Activated T-helper 2 cell treated with anti-CD3 and anti-CD28 coated beads, Interferon-gamma antibody, Interleukin-2, Interleukin-4, amounts not matched to agents 10 μg/mL and 5 μg/mL and 100 μg/mL, durations not matched to agents 14 hours and 24 hours and 36 hours (primary cell): ENCODE data around the gene PTPA. TPM values are rescaled to one million over a fixed set of nuclear protein-coding genes. Genes with fewer than 3 reads are reported as not detected.

Experiments
- DNase-seq: peaks from one replicate; pipeline ENCODE4 v3.0.0; 2021; ENCODE audit warnings: low spot score
- H3K27ac Mint-ChIP-seq: one replicate; pipeline ENCODE4 v1.8.0; 2021; ENCODE audit warnings: mixed read lengths
- H3K27me3 Mint-ChIP-seq: one replicate; pipeline ENCODE4 v1.8.0; 2021; ENCODE audit warnings: low read depth, mixed read lengths
- H3K36me3 Mint-ChIP-seq: one replicate; pipeline ENCODE4 v1.8.0; 2021; ENCODE audit warnings: low read depth, mixed read lengths
- H3K4me1 Mint-ChIP-seq: one replicate; pipeline ENCODE4 v1.8.0; 2021; ENCODE audit warnings: low read depth, mixed read lengths
- H3K4me3 Mint-ChIP-seq: one replicate; pipeline ENCODE4 v1.8.0; 2021; ENCODE audit warnings: low read depth, mild to moderate bottlenecking, moderate library complexity, mixed read lengths
- H3K9me3 Mint-ChIP-seq: one replicate; pipeline ENCODE4 v1.8.0; 2021; ENCODE audit warnings: mixed read lengths
- intact Hi-C: fragments of 100-400 bp; cut with micrococcal nuclease; formaldehyde crosslinking; loops from one replicate; pipeline ENCODE4 v1.15.1; 2023
- total RNA-seq: library from RNA; stranded (reverse); gene quantifications from 2 replicates; pipeline ENCODE4 v1.2.3, GENCODE V29; 2022

Gene PTPA
- total RNA-seq, 1 donor from 2014 or later, result 106 TPM

DNA sequence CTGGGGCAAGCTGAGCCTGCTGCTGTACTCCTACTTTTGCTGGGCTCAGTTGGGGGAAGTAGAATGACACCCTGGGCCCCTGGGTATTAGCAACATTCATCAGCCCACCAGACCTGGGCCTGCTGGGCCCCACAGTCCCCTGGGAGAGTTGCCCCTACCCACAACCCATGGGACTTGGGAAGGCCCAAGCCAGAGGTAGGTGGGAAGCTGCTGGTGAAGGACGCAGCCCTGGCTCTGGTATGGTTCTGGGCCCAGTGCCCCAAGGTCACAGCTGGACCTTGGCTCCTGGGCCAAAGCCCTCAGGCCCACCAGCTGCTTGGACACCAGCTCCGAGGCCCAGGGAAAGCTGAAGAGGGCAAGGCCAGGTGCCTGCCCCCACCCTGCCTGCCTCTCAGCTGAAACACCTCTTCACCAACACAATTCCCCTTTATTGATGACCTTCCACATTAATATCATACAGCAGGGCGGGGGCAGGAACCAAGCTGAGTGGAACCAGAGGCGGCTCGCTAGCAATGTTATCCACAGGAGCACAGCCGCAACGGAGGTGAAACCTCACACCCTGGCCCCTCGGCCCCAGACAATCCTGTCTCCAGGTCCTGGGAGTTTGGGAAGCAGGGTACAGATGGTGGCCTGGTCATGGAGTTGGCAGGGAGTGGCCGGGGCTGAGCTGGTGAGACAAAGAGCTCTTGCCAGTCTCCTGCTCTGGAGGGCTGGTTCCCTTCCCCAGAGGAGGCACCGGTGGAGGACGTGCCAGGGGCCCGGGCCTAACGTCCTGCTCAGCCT, 16.6 kb upstream of the PTPA start:
- H3K36me3 Mint-ChIP-seq, result peaks cover 6% of the 10 kb centered on the region
- no peaks in the 10 kb centered on the region for H3K4me1 Mint-ChIP-seq
- no peak overlapping the region for H3K4me3 Mint-ChIP-seq
- H3K27ac Mint-ChIP-seq, result no peak overlapping the region
- DNase-seq, result no peak
- no peaks in the 10 kb centered on the region for H3K9me3 Mint-ChIP-seq
- no peaks in the 10 kb centered on the region for H3K27me3 Mint-ChIP-seq
- intact Hi-C loops, result no loop called here

DNA sequence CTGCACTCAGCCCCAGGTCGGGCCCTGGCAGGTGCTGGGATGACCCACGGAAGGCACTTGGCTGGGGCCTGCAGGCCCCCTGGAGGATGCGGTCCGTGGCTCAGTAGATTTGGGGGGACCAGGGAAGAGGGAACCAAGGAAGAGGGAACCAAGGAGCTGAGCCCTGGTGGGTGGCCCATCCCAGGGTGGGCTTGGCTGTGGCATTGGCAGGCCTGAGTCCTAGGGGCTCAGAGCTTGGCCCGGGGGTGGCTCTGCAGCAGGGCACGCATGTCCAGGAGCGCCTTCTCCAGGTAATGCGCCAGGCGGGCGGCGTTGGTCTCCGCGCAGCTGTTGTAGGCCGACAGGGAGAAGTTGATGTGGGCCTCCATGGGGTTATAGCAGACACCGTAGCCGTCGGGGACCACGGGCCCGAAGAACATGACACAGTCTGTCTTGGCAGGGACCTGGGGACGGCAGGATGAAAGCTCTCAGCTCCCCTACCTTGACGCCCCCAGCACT, 16.0 kb upstream of the PTPA start:
- Mint-ChIP-seq H3K27me3 (no peaks in the 10 kb centered on the region), H3K4me1 (no peaks in the 10 kb centered on the region), H3K4me3 (no peak overlapping the region), H3K36me3 (no peaks in the 10 kb centered on the region), H3K9me3 (no peaks in the 10 kb centered on the region), H3K27ac (no peak overlapping the region)
- intact Hi-C loops, result no loop called here
- no peak for DNase-seq

DNA sequence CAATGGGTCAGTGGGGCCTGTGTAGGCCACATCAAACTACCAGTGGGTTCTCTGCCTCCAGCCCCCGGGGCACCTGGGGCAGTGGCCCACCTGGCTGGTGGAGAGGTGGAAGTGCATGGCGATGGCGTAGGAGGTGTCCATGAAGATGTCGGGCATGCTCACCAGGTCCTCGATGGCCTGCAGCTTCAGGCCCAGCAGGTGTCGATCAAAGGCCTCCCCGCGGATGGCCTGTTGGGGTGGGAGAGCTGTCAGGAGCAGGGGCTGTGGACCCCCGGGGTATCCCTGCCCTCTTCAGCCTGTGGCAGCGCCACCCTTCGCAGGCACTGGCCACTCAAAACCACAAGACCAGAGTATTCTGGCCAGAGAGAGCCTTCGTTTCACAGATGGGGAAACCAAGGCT, 15.3 kb upstream of the PTPA start:
- H3K27me3 Mint-ChIP-seq, result no peaks in the 10 kb centered on the region
- intact Hi-C loops, result no loop called here
- no peak overlapping the region for H3K27ac Mint-ChIP-seq
- H3K36me3 Mint-ChIP-seq, result no peaks in the 10 kb centered on the region
- no peak for DNase-seq
- H3K4me3 Mint-ChIP-seq, result no peak overlapping the region
- H3K4me1 Mint-ChIP-seq, result no peaks in the 10 kb centered on the region
- no peaks in the 10 kb centered on the region for H3K9me3 Mint-ChIP-seq

DNA sequence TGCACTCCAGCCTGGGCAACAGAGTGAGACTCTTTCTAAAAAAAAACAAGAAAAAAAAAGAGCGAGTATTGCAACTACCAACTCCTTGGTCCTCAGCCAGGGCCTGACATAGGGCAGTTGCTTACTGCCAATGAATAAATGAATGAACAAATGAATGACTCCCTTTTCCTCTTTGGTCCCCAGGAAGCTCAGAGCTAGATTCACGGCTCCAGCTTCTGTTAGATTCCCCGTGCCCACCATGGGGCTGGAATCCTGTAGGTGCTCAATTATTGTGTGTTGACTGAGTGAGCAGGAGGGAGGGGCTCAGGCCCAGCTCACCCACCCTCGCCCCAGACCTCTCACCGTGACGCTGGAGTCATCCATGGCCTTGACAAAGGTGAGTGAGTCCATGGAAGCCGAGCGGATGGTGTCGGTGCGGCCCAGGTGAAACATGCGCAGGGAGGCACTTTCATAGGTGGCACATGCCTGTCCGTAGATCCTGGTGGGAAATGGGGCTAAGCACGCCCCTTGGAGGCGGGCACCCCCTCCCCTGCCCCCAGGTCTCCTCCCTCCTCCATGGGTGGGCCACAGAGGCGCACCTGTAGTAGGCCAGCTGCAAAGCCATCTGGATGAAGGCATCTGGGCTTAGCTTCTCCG, 13.4 kb upstream of the PTPA start:
- no peak for DNase-seq
- Mint-ChIP-seq H3K27ac (no peak overlapping the region), H3K4me1 (no peaks in the 10 kb centered on the region), H3K27me3 (no peaks in the 10 kb centered on the region), H3K9me3 (no peaks in the 10 kb centered on the region), H3K4me3 (no peak overlapping the region), H3K36me3 (no peaks in the 10 kb centered on the region)
- intact Hi-C loops, result no loop called here

DNA sequence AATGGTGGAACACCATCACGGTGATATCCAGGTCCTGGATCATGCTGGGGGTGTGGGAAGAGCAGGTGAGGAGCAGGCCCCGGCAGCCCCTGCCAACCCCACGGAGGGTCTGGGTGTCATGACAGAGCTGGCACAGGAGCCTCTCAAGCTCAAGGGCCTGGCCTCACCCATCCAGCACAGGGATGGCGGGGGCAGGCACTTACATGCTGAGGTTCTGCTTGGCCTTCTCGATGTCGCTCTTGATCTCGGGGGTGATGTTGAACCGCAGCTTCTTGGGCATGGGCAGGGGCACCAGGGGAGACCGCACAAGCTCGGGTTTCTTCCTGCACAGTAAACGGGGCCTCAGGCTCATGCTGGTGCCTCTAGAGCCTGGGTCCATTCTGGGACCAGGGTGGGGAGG, 12.9 kb upstream of the PTPA start:
- H3K36me3 Mint-ChIP-seq, result no peaks in the 10 kb centered on the region
- no peak overlapping the region for H3K27ac Mint-ChIP-seq
- intact Hi-C loops, result no loop called here
- no peak overlapping the region for H3K4me3 Mint-ChIP-seq
- no peaks in the 10 kb centered on the region for H3K4me1 Mint-ChIP-seq
- DNase-seq, result no peak
- H3K27me3 Mint-ChIP-seq, result no peaks in the 10 kb centered on the region
- no peaks in the 10 kb centered on the region for H3K9me3 Mint-ChIP-seq

DNA sequence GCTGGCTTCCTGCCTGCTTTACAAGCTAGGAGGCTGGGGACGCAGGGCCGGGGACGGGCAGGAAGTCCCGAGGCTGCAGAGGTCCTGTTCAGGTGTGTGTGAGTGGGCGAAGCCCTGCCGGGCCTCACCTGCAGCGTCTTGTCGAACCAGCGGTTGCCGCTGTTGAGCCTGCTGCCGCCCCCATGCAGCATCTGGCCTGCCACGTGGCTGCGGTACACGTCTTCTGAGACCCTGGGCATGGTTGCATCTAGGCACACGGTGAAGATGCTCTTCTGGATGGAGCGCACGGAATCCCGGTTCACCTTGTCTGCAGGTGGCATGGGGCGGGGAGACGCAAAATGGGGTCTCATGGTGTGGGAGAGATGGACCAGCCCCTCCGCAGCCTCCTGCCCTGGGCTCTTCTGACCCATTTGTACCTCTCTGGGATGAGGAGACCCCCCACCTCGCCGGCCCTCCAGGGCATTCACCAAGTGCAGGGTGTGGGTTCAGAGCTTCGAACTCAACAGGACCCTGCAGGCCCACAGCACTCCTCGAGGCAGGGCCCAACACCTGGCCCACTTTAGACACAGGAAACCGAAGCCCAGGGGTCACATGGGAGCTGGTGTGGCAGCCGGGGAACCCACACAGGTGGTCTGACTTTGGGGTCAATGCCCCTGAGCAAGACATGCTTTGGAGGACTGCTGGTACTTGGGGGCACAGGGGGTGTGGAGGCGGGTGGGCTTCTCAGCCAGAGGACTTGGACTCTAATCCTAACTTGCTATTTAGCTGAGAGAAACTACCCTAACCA, 10.6 kb upstream of the PTPA start:
- no peaks in the 10 kb centered on the region for H3K9me3 Mint-ChIP-seq
- no peaks in the 10 kb centered on the region for H3K36me3 Mint-ChIP-seq
- H3K27me3 Mint-ChIP-seq, result no peaks in the 10 kb centered on the region
- no peak overlapping the region for H3K4me3 Mint-ChIP-seq
- intact Hi-C loops, result no loop called here
- no peaks in the 10 kb centered on the region for H3K4me1 Mint-ChIP-seq
- DNase-seq, result no peak
- H3K27ac Mint-ChIP-seq, result no peak overlapping the region

DNA sequence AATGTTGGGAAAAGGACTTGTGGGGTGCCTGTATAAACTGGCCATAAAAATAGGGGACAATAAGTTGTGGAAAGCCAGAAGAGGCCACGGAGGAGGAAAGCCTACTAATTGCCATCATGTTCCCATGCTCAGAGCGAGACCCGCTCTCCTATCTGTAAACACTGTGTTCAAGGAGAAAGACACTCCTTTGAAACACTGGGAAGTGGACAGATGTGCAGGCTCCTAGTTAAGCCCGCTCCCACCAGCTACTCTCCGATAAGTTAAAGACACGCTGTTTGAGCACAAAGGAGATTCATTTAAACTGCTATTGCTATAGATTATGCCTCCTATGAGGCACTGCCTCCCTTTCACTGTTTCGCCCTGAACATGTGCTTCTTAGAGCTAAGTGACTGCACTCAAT, 9.9 kb upstream of the PTPA start:
- intact Hi-C loops, result no loop called here

DNA sequence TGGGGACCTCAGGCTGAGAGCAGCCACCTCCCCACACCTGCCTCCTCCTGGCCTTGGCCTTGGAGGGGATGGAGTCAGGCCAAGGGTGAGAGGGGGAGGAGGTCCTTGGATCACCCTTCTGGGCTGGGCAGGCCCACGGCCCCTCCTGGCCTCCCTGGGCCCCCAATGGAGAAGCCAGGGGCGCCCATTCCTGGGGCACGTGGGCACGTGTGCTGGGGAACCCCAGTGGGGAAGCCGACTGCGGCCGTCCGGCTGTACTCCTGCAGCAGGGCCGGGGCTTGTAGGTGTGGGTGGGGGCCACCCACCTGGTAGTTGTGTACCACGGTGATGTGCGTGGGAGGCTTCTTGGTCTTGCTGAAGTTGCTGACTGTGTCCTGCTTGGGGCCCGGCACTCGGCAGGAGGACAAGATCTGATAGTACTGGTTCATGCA, 9.1 kb upstream of the PTPA start:
- DNase-seq, result no peak
- Mint-ChIP-seq H3K4me1 (no peaks in the 10 kb centered on the region), H3K4me3 (no peak overlapping the region), H3K27me3 (no peaks in the 10 kb centered on the region), H3K9me3 (no peaks in the 10 kb centered on the region), H3K36me3 (no peaks in the 10 kb centered on the region), H3K27ac (no peak overlapping the region)
- intact Hi-C loops, result no loop called here

More for the DNA sequence above, 9.9 kb upstream of the PTPA start:
- no peak overlapping the region for H3K4me3 Mint-ChIP-seq
- H3K9me3 Mint-ChIP-seq, result no peaks in the 10 kb centered on the region
- no peak for DNase-seq
- H3K4me1 Mint-ChIP-seq, result no peaks in the 10 kb centered on the region
- no peaks in the 10 kb centered on the region for H3K36me3 Mint-ChIP-seq
- no peak overlapping the region for H3K27ac Mint-ChIP-seq
- no peaks in the 10 kb centered on the region for H3K27me3 Mint-ChIP-seq

DNA sequence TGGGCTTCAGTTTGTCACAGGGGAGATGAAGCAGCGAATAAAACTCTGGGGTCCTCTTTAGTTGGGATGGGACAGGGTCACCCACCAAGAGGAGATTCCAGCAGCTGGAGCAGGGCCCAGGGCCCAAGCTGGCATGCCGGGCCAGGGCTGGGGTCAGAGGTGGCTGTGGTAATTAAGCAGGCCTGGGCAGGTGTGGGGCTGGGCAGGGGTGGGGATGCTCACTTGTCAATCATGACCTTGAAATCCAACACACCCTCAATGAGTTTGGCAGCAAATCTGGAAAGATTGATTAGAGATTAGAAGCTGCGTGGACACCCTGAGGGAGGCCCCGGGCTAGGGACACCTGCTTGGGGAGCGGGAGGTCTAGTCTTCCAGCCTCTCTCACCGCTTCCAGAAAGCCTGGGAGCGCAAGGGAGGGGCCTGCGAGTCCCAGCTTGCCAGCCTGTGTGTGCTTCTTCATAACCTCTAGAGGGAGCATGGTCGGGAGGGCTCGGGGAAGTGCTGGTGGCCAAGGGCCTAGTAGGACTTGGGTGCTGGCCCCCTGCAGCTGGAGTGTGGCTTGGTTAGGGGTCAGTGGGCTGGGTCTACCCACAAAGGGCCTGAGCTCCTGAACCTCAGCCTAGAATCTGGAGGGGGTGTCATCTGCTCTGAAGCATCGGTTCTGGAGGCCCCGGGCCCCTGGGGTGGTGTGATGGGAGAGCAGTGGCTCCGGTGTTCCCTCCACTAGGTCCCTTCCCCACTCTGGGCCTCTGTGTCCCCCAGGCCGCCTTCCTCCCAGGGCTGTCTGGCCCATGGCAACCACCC, 8.2 kb upstream of the PTPA start:
- H3K36me3 Mint-ChIP-seq, result no peaks in the 10 kb centered on the region
- no peaks in the 10 kb centered on the region for H3K27me3 Mint-ChIP-seq
- intact Hi-C loops, result no loop called here
- H3K4me1 Mint-ChIP-seq, result no peaks in the 10 kb centered on the region
- H3K27ac Mint-ChIP-seq, result no peak overlapping the region
- DNase-seq, result no peak
- H3K4me3 Mint-ChIP-seq, result no peak overlapping the region
- H3K9me3 Mint-ChIP-seq, result no peaks in the 10 kb centered on the region

DNA sequence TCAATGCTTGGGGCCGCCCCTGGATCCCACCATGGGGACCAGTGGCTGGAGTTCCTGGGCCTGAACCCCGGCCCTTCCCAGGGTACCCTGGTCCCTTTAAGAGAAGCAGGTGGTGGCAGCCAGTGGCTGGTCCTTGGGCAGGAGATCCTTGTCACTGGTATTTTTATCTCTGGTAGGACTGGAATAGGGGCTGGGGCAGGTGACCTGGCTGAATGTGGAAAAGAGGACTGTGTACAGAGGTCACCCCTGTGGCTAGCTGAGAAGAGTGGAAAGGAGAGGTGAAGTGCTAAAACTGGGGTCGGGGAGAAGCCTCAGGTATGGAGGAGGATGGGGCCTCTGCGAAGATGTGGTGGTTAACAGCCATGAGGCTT, 7.6 kb upstream of the PTPA start:
- Mint-ChIP-seq H3K4me1 (no peaks in the 10 kb centered on the region), H3K9me3 (no peaks in the 10 kb centered on the region), H3K27me3 (no peaks in the 10 kb centered on the region), H3K27ac (no peak overlapping the region), H3K36me3 (no peaks in the 10 kb centered on the region), H3K4me3 (no peak overlapping the region)
- intact Hi-C loops, result no loop called here
- no peak for DNase-seq

DNA sequence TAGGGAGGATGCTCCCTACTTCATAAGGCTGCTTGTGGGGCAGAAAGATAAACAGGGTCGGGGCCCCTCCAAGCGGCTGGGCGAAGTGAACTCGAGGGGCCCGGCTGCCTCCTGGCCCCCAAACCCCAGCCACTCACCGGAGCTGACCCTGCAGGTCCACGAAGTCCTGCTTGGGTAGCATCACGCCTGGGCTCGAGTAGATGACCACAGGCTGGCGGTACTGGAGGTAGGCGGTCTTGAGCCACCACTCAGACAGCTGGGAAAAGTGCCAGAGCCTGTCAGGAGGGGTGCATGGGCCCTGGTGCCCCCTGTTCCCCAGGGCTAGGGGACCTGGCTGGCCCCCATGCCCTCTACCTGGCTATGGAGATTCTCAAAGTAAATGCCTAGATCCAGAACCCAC, 7.2 kb upstream of the PTPA start:
- Mint-ChIP-seq H3K27ac (no peak overlapping the region), H3K4me1 (no peaks in the 10 kb centered on the region), H3K9me3 (no peaks in the 10 kb centered on the region), H3K36me3 (no peaks in the 10 kb centered on the region), H3K4me3 (no peak overlapping the region), H3K27me3 (no peaks in the 10 kb centered on the region)
- DNase-seq, result no peak
- intact Hi-C loops, result no loop called here

DNA sequence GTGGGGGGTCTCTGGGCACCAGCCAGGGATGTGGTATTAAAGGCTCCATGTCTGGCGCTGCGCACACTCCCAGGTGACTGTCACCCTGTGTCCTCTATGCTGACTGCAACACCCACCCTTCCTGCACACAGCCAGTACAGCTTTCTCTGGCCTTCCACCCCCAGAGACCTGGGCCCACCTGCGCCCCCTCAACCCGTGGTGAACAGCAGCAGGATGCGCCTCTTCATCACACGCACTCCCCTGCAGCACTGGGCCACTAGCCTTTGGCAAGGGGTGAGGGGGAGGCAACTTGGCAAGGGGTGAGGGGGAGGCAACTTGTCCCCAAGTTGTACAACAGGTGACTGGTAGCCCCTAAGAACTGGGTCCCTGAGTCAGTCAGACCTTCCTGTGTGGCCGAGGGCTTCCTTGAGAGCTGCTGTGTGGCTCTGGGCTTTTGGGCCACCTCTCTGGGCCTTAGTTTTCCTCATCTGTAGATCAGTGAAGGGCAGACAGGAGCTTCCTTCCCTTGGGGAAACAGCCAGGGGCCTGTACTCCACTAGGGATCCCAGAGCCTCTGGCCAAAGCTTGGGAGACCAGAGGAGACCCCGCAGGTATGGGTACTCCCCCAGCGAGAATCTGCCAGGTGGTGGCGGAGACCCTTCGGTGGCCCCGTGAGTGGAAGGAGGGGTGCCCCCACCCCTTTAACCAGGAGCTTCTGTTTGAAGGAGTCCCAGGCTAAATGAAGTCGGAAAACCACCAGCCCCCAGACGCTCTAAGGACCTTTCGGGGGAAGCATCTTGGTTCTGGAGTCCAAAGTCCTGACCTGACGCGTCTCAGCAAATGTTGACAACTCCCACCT, 5.1 kb upstream of the PTPA start:
- intact Hi-C loops, result no loop called here
- H3K4me1 Mint-ChIP-seq, result peaks cover 4% of the 10 kb centered on the region
- no peaks in the 10 kb centered on the region for H3K27me3 Mint-ChIP-seq
- H3K36me3 Mint-ChIP-seq, result no peaks in the 10 kb centered on the region
- DNase-seq, result no peak
- H3K9me3 Mint-ChIP-seq, result no peaks in the 10 kb centered on the region
- no peak overlapping the region for H3K27ac Mint-ChIP-seq
- no peak overlapping the region for H3K4me3 Mint-ChIP-seq
